Loucy (cell line): ENCODE results near the gene C8B.
A peak's percentile ranks its signal among the peaks of the same experiment; 100 is the strongest.

Experiments used
- H2AFZ ChIP-seq: fragments of 200-600 bp; sonication (generic); 2 replicates; pipeline ENCODE4 v1.6.0; 2016; ENCODE audit warnings: antibody characterized with exemption, mild to moderate bottlenecking, low read length, moderate library complexity
- H3F3A ChIP-seq: fragments of 200-600 bp; 2 replicates; pipeline ENCODE4 v1.6.0; 2016; ENCODE audit warnings: antibody characterized with exemption, low read depth, mild to moderate bottlenecking
- H3K27me3 ChIP-seq: fragments of 200-600 bp; sonication (generic); 2 replicates; pipeline ENCODE4 v1.6.1; 2014; ENCODE audit warnings: low read length, mild to moderate bottlenecking; ENCODE audit not compliant: insufficient read depth, poor library complexity, severe bottlenecking
- H3K36me3 ChIP-seq: fragments of 200-600 bp; sonication (generic); 2 replicates; pipeline ENCODE4 v1.6.1; 2016; ENCODE audit warnings: low read length; ENCODE audit not compliant: insufficient read depth
- H3K4me1 ChIP-seq: fragments of 200-600 bp; sonication (generic); 2 replicates; pipeline ENCODE4 v1.5.1; 2014; ENCODE audit warnings: low read length, mild to moderate bottlenecking; ENCODE audit not compliant: insufficient read depth, poor library complexity, severe bottlenecking
- H3K4me2 ChIP-seq: fragments of 200-600 bp; sonication (generic); 2 replicates; pipeline ENCODE4 v1.6.0; 2014; ENCODE audit warnings: antibody characterized with exemption, low read length, low read depth, mild to moderate bottlenecking; ENCODE audit not compliant: poor library complexity, severe bottlenecking
- H3K4me3 ChIP-seq: fragments of 200-600 bp; sonication (generic); 2 replicates; pipeline ENCODE4 v1.5.1; 2014; ENCODE audit warnings: low read length, mild to moderate bottlenecking, mixed read lengths; ENCODE audit not compliant: poor library complexity, severe bottlenecking
- H3K79me2 ChIP-seq: fragments of 200-600 bp; sonication (generic); 2 replicates; pipeline ENCODE4 v1.6.1; 2014; ENCODE audit warnings: low read length; ENCODE audit not compliant: insufficient read depth
- H3K9ac ChIP-seq: fragments of 200-600 bp; sonication (generic); 2 replicates; pipeline ENCODE4 v1.6.0; 2014; ENCODE audit warnings: mild to moderate bottlenecking, low read depth, low read length, moderate library complexity; ENCODE audit not compliant: poor library complexity, severe bottlenecking
- H3K9me2 ChIP-seq: fragments of 200-600 bp; sonication (generic); replicated peaks from 2 replicates; pipeline ENCODE4 v1.6.1; 2016; ENCODE audit warnings: low read depth, low read length, mixed read lengths
- H3K9me3 ChIP-seq: fragments of 200-600 bp; sonication (generic); 2 replicates; pipeline ENCODE4 v1.6.1; 2014; ENCODE audit warnings: mild to moderate bottlenecking, antibody characterized with exemption, low read length, low read depth; ENCODE audit not compliant: insufficient read depth
- H4K20me1 ChIP-seq: fragments of 200-600 bp; sonication (generic); 2 replicates; pipeline ENCODE4 v1.6.0; 2014; ENCODE audit warnings: antibody characterized with exemption, low read length, mild to moderate bottlenecking; ENCODE audit not compliant: insufficient read depth, poor library complexity, severe bottlenecking
- EZH2phosphoT487 ChIP-seq: fragments of 200-600 bp; IDR thresholded peaks from 2 replicates; pipeline ENCODE4 v1.6.1; 2018; ENCODE audit warnings: antibody characterized with exemption, mild to moderate bottlenecking, moderate library complexity, borderline replicate concordance
- TF ChIP-seq, protein P1 (sequence below): fragments of 200-600 bp; sonication (generic); conservative IDR thresholded peaks from 2 replicates; pipeline ENCODE4 v1.5.1; 2014; ENCODE audit warnings: mild to moderate bottlenecking, antibody characterized with exemption, low read length

The C8B gene

DNA sequence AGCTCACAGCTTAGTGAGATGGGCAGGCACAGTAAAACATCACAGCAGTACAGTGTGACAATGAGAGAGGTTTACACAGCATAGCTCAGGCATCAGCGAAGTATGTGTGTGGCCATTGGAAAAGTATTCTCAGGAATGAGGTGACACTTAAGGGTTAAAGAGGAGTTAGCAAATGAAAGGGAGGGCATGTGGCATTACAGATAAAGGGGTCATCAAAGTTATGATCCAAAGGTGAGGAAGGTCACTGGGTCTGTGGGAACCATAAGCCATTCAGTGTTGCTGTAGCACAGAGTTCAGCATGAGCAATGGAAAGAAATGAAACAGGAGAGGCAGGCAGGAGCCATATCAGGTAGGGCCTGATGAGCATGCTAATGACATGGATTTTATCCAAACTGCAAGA, 4.5 kb upstream of the C8B start:
- H3K36me3 ChIP-seq = no peaks in the 10 kb centered on the region
- H3K27me3 ChIP-seq = no peaks in the 10 kb centered on the region
- H3K9me2 ChIP-seq = no peaks in the 10 kb centered on the region
- no peak overlapping the region for H2AFZ ChIP-seq
- no peak overlapping the region for H3K9ac ChIP-seq
- TF ChIP-seq, protein P1, sequence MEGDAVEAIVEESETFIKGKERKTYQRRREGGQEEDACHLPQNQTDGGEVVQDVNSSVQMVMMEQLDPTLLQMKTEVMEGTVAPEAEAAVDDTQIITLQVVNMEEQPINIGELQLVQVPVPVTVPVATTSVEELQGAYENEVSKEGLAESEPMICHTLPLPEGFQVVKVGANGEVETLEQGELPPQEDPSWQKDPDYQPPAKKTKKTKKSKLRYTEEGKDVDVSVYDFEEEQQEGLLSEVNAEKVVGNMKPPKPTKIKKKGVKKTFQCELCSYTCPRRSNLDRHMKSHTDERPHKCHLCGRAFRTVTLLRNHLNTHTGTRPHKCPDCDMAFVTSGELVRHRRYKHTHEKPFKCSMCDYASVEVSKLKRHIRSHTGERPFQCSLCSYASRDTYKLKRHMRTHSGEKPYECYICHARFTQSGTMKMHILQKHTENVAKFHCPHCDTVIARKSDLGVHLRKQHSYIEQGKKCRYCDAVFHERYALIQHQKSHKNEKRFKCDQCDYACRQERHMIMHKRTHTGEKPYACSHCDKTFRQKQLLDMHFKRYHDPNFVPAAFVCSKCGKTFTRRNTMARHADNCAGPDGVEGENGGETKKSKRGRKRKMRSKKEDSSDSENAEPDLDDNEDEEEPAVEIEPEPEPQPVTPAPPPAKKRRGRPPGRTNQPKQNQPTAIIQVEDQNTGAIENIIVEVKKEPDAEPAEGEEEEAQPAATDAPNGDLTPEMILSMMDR = no peak
- no peak for TF ChIP-seq EZH2phosphoT487
- H3K4me1 ChIP-seq = peaks cover 13% of the 10 kb centered on the region
- no peaks in the 10 kb centered on the region for H4K20me1 ChIP-seq
- no peak overlapping the region for H3K4me3 ChIP-seq
- H3F3A ChIP-seq = no peaks in the 10 kb centered on the region
- no peak overlapping the region for H3K4me2 ChIP-seq
- no peaks in the 10 kb centered on the region for H3K9me3 ChIP-seq
- no peaks in the 10 kb centered on the region for H3K79me2 ChIP-seq

DNA sequence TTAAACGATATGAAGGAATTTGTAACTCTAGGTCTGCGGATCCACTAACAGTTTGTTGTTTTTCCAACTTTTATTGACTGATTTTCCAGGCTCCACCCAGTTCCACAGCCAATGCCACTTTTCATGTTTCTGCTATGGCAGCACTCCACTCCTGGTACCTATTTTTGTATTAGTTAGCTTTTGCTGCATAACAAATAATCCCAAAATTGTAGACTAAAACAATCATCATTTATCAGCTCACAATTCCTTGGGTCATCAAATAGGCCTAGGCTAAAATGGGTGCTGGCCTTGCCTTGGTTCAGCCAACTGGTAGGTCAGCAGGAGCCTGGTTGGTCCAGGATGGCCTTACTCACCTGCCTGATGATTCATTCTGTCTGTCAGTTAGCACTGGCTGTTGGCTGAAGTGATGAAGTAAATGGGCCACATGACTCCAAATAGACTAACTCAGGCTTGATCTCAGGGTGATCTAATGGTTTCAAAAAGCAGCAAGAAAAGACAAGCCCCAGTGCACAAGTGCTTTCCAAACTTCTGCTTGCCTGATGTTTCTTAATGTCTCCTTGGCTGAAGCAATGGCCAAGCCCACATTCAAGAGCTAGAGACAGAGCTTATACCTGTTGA, 3.2 kb upstream of the C8B start:
- Histone ChIP-seq H3K9me3 (no peaks in the 10 kb centered on the region), H3F3A (no peaks in the 10 kb centered on the region), H3K36me3 (no peaks in the 10 kb centered on the region), H3K79me2 (no peaks in the 10 kb centered on the region), H3K9ac (no peak overlapping the region), H3K4me1 (no peaks in the 10 kb centered on the region), H3K27me3 (no peaks in the 10 kb centered on the region), H4K20me1 (no peaks in the 10 kb centered on the region), H3K4me3 (no peak overlapping the region), H3K4me2 (no peak overlapping the region), H3K9me2 (no peaks in the 10 kb centered on the region), H2AFZ (no peak overlapping the region)
- TF ChIP-seq EZH2phosphoT487 = no peak

DNA sequence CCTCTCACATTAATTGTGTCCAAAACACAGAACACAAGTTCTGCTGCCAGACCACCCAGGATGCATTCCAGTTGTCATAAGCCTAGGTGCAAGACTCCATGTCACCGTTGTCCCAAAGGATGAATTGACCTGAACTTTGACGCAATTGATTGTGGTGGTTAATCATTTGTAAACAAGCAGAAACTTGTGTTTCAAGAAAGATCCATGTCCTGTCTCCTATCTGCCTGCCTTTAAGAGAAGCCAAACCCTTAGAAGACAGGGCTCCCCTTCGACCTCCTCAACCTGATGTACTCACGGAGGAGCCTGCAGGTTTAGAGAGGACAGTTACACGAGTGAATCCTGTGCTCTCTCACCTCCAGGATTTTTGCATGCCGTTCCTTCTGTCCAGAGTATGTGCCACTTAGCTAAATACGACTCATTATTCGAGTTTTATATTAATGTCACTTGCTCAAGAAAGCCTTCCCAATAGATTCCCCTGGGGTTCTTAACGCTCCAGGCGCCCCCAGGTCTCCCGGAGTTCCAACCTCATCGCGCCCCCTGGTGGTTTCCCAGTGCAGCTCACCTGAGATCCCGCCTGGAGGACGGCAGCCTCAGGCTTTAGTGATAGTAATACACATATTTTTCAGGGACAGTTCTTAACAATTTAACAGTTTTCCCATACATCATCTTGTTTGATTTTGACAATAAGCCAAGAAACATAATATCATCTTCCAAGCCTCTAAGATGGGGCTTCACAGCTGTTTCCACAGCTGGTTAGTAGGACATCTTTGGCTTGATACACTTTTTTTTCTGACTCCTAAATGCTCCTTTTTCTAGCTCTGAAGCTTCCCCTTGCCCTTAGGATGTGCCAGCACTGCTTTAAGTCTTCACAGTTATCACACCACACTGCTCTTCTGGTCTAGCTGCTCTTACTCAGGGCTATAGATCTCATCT, 2.4 kb upstream of the C8B start:
- Histone ChIP-seq H3K9ac (no peak overlapping the region), H3F3A (no peaks in the 10 kb centered on the region), H3K79me2 (no peaks in the 10 kb centered on the region), H3K4me3 (no peak overlapping the region), H4K20me1 (no peaks in the 10 kb centered on the region), H3K27me3 (no peaks in the 10 kb centered on the region), H3K36me3 (no peaks in the 10 kb centered on the region), H2AFZ (no peak overlapping the region), H3K9me3 (no peaks in the 10 kb centered on the region), H3K4me1 (no peaks in the 10 kb centered on the region), H3K9me2 (no peaks in the 10 kb centered on the region), H3K4me2 (no peak overlapping the region)
- TF ChIP-seq EZH2phosphoT487 = no peak
- TF ChIP-seq, protein P1 = peak; percentile 45
